Fibroblast of skin of right quadriceps (primary cell): Measurements from ENCODE around the gene DCHS1.

Experiments used
- DNase-seq: peaks from one replicate; pipeline ENCODE4 v3.0.0-alpha.2; 2013

Gene DCHS1

GRCh38 chr11:6609502-6610015 is 46.0 kb downstream of the DCHS1 start:
- DNase-seq: no peak

- DNase-seq: peak; percentile 27
These were observed 46.7 kb downstream of the DCHS1 start for GRCh38 chr11:6608726-6609501.

GRCh38 chr11:6608011-6608410 is 47.6 kb downstream of the DCHS1 start:
- no peak for DNase-seq

DNA sequence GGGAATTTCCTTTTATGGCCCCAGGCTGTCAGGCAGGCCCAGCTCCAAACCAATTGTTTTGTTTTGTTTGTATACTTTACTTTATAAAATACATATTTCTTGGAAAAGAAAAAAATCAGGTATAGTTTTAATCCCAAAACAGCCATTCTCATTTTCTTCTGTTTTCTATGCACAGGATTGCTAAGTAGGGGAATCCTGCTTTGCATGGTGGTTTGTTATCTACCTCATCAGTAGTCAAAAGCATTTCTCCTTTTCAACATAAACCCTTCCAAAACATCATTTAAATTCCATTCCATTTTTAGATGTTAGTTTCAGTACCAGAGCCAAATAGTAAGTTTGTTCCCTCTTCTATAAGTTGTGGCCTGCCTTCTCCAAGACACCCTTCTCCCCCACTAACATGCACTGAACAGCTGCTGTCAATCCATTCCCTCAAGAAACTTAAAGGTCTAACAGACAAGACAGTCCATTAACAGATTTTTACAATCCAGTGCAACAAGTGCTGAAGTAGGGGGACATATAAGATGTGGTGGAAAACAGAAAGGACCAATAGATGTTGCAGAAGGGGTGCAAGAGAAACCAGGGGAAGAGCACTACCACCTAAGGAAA is 48.3 kb downstream of the DCHS1 start:
- peak; percentile 56 for DNase-seq

DNA sequence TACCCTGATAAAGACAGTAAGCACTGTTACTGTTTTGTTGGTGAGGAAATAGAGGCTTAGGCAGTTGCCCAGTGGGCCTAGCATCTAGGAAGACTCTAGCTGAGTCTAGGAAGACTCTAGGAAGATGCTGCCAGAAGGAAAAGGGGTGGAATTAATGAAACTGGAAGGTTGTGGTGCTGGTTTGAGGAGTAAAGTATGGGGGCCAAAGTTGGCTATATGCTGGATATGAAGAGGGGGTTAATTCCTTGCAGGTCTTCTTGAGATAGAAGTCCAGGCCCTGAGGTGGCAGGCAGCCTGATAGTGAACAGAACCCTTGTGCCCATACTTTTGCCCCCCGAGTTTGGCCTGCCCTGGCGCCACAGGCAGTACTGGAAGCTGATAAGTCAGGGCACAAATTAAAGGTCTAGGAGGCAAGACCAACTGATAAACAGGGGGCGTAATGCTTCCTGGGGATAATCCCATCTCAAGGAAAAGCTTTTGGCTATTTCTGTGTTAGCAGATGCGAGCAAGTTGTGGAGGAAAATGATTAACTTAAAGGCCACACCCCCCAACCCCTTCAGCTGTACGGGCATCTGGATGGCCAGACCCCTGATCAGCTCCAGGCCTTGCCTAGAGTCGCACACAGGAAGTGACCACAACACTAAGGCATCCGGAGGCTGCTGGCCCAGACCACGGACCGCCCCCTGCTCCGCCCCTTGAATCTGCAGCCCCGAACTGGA is 49.0 kb downstream of the DCHS1 start:
- DNase-seq: peak; percentile 94

DNA sequence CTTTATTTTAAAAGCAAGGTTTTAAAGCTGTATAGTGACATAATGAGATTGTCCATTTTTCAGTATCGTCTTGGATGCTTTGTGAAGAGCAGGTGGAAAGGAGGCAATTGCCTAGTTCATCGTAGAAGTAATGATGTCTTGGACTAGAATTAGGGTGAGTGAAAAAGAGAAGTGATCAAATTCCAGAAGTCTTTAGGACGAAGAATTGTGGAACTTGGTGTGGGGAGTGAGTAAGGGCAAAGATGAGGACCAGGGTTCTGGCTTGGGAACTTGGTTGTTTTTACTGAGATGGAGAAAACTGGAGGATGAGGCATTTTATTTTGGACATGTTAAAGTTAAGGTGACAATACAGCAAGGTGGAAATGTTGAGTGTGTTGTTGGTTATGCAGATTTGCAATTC is 50.8 kb downstream of the DCHS1 start:
- no peak for DNase-seq

DNA sequence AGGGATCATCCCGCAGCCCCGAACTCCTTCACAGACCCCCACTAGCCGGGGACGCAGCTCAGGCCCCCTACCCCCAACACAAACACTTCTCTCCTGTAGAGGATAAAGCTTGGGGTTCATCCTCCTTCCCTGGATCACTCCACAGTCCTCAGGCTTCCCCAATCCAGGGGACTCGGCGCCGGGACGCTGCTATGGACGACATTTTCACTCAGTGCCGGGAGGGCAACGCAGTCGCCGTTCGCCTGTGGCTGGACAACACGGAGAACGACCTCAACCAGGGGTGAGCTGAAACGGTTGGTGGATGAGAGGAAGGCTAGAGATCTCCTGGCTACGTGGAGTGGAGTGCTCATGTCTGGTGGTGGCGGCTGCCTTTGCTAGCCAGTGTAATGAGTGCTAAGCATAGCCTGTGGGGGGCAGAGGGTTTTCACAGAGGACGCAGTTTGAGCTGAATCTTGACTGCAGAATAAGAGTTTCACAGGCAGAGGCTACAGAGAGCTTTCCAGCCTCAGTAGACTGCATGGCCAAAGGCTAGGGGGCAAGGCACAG is 51.5 kb downstream of the DCHS1 start:
- peak; percentile 58 for DNase-seq

DNA sequence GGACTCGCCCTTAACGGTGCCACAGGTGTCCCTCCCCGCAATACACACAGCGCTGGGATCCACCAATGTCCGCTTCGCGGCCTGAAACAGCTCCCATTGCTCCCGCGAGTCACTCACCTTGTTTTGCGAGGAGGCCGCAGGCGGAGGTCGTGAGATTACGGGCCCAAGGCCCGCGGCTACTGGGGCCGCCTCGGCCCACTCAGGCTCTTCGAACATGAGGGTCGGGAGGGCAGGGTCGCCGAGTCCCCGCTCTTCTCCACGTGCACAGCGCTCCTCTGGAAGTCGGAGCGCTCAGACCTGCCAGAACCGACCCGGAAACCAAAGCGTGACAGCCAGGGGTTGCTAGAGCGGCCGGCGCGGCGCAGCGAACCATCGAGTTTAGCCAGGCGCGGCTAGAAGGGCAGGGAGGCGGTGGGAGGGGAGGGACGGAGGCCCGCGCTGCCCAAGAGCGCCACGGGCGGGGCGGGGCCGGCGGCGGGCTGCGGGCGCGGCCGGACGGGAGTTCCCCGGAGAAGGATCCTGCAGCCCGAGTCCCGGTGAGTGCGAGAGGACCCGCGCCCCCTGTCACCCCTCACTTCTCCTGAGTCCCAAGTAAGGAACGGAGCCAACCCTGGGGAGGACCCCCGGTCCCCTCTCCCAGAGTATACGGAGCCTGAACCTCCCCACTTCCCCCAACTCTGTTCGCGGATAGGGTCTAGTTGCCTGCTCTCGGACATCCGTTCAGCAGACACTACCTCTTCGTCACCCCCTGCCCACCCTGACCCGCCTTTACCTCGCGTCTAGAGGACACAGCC is 52.1 kb downstream of the DCHS1 start, which contains the start of the genes ILK and RRP8:
Gene ILK (plus strand): TSS at position 488 of the 794 bp plus-strand sequence. CDS start 498 bp downstream, outside the sequence.
Gene RRP8 (minus strand): TSS at position 330 of the 794 bp plus-strand sequence. CDS start 114 bp downstream, at position 216.
- peak; percentile 86 for DNase-seq

DNA sequence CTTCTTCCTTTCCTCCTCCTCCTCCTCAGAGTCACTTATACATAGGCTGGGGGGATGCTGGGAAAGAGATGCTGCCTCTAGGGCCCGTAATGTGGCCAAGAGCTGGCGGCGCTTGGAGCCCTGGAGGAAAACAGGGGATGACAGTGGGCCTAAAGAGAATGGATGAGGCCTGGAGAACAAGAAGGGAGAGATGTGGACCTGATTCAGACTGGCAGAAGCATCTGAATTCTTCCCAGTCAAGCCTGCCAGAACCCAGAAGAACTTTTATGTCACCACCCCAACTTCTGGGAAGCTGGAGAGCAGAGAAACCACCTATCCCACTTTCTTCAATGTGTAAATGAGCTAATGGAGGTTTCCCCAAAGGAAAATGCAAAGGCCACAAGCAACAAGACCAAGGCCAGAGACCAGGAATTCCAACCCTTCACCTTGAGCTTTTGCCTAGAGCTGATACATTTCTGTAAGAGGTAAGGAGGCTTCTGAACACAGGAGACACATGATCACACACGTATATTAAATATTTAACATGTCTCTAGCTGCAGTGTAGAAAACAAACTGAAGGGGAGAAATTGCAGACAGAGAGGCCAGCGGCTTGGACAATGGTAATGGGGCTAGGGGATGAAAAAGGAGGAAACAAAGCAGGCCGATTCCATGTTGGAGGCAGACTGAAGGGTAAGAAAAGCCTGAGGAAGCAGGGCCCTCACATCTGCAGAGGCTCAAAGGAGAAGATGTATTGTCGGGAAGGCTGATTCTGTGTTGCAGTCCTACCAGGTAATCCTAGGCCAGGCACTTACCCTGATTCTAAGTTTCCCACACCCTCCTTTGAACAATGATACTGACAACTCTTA is 53.3 kb downstream of the DCHS1 start:
- DNase-seq: no peak

- no peak for DNase-seq
These were observed 54.6 kb downstream of the DCHS1 start for GRCh38 chr11:6601041-6601461.

GRCh38 chr11:6599881-6600390 is 55.7 kb downstream of the DCHS1 start:
- no peak for DNase-seq

GRCh38 chr11:6599449-6599848 is 56.2 kb downstream of the DCHS1 start:
- DNase-seq: no peak

GRCh38 chr11:6598555-6598954 is 57.1 kb downstream of the DCHS1 start:
- no peak for DNase-seq

DNA sequence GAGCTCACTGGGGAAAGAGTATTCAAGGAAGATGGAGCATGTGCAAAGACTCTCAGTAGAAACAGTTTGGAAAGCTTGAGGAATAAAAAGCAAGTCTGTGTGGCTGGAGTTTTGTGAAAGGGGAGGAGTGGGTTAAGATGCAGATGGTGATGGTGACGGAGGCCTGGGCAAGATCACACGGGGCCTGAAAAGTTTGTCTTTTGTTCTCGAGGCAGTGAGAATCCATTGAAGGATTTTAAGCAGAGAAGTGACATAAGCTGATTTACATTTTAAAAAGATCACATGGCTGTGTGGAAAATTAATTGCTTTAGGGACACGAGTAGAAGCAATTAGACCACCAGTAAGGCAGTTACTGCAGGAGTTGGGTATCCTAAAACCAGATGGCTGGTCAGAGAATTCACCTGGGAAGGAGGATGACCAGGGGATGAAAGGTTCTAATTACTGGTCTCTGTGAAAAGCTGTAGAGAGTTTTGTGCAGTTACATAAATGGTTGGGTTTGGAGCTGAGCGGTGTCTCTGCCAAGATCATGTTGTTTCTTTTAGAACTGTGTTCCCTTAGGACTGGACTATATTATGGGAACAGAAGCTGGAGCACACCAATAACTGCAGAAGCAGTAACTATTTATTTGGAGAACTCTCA is 59.3 kb downstream of the DCHS1 start:
- DNase-seq: no peak

DNA sequence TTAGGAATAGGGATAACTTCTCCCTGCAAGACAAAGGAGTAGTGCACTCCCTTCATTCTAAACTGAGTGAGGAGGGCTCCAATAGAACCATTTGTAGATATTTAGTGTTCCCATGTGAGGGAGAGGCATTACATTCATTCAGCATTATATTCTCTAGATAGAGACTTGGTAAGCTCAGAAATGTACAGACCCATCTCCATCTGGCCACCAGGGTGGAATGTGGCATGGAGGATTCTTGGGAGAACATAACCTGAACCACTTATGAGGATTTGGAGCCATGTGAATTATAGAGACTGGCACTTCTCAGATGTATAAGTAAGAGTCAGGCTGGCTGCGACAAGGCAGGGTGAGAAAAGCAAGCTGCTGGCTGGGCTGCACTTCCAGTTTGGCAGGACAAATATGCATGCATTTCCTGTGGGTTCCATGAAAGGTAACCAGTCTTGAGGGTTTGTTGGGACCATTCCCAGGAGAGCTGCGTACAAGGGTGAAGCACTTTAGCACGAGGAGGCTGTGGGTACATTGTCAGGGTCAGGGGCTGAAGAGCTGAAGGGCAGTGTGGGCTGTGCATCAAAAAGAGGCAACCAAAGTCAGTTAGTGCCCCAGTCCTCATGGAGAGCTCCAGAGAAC is 61.4 kb downstream of the DCHS1 start:
- DNase-seq: no peak

DNA sequence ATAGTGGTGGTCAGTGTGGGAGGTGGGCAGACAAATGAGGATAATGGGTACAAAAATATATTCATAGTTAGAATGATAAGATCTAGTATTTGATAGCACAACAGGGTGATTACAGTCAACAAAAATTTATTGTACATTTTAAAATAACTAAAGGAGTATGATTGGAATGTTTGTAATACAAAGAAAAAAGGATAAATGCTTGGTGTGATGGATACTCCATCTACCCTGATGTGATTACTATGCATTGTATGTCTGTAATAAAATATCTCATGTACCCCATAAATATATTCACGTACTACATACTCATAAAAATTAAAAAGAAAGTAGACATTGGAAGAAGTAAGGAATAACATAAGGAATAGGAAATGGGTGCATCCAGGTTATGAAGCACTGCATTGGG is 67.6 kb downstream of the DCHS1 start:
- DNase-seq: no peak

DNA sequence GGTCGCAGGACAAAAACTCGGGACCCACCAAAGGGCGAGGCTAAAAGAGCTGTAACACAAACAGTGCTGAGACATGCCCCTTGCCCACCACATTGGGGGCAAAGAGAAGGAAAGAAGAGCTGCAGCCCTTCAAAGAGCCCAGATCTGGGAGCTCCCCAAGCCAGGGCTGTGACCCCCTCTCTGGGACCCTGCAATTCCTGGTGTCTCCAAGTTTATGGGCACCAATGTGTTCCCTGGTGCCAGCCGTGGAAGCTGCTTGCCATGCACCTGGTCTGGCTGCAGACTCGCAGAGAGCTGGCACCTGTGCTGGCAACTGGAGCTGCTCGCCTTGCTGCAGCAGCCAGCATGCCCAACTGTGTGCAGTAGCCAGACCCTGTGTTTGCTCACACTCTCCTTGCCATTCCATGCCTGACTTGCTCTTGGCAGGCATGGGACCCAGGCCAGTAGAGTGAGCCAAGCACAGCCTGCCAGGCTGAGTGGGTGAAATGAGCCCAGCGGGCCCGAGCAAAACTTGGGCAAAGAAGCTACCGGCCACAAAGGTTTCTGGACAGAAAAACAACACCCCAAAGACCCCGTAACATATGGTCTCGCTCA is 68.2 kb downstream of the DCHS1 start:
- DNase-seq: no peak

DNA sequence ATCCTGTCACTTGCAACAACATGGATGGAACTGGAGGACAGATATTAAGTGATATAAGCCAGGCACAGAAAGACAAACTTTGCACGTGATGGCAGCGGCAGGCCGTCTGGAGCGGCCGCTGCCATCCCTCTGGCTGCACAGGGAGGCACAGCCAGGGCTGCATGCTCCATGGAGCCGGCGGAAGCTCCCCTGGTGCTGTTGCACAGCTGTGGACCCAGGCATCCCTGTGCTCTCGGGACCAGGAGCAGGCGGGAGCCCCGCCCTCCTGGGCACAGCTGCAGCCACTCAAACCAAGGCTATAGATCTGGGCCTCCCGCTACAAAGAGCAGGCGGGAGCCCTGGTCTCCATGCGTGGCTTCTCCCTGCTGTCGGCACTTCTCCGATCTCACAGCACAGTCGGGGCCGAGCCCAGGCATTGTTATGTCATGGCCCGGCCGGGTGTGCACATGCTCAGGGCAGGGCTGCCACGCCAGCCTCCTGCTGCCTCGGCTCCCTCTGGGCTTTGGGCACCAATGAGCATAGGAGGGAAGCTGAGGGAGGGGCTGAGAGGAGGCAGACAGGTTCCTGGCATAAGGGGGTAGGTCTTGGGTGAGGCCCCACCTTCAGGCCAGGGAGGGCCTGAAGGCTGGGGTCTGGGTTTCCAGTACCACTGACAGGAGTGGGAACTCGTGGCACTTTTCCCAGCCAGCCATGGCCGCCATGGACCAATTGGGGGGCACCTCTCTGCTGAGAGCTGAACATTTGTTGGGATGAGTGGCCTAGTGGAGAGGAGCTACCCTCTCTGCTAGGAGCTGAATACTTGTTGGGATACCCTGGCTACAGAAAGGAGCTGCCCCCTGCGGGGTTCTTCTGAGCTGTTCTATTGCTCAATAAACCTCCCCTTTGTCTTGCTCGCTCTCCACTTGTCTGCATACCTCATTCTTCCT is 68.9 kb downstream of the DCHS1 start:
- DNase-seq: no peak

DNA sequence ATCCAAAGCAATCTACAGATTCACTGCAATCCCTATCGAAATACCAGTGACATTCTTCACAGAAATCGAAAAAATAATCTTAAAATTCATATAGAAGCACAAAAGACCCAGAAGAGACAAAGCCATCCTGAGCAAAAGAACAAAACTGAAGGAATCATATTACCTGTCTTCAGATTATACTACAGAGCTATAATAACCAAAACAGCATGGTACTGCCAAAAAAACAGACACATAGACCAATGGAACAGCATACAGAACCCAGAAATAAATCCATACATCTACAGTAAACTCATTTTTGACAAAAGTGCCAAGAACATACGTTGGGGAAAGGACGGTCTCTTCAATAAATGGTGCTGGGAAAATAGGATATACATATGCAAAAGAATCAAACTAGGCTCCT is 71.1 kb downstream of the DCHS1 start:
- DNase-seq: no peak
